SU-DHL-6 (cell line): Measurements from ENCODE around the gene CHRND.

Experiments
- H2AFZ ChIP-seq: fragments of 200-600 bp; sonication (generic); 2 replicates; pipeline ENCODE4 v1.6.1; 2014; ENCODE audit warnings: low read depth, mild to moderate bottlenecking, moderate library complexity, mixed read lengths, antibody characterized with exemption, low read length; ENCODE audit not compliant: severe bottlenecking
- H3F3A ChIP-seq: fragments of 200-600 bp; shearing (Covaris generic); 2 replicates; pipeline ENCODE4 v1.6.0; 2016; ENCODE audit warnings: antibody characterized with exemption, mild to moderate bottlenecking; ENCODE audit not compliant: insufficient read depth
- H3K27ac ChIP-seq: fragments of 200-600 bp; sonication (generic); 2 replicates; pipeline ENCODE4 v1.5.1; 2016; ENCODE audit warnings: low read depth, mild to moderate bottlenecking, low read length, moderate library complexity, mixed read lengths
- H3K27me3 ChIP-seq: fragments of 200-600 bp; sonication (generic), shearing (Covaris generic); 2 replicates; pipeline ENCODE4 v1.6.0; 2014; ENCODE audit warnings: mild to moderate bottlenecking, low read length
- H3K36me3 ChIP-seq: fragments of 200-600 bp; sonication (generic); 2 replicates; pipeline ENCODE4 v1.6.1; 2014; ENCODE audit warnings: mild to moderate bottlenecking, low read length, mixed read lengths
- H3K4me2 ChIP-seq: fragments of 300-600, 200-600 bp; shearing (Covaris generic), sonication (generic); 2 replicates; pipeline ENCODE4 v1.6.0; 2014; ENCODE audit warnings: low read length, low read depth, mild to moderate bottlenecking; ENCODE audit not compliant: poor library complexity, severe bottlenecking
- H3K4me3 ChIP-seq: fragments of 200-600 bp; sonication (generic); 2 replicates; pipeline ENCODE4 v1.5.1; 2014; ENCODE audit warnings: antibody characterized with exemption, low read length, mild to moderate bottlenecking, mixed read lengths; ENCODE audit not compliant: insufficient read depth, poor library complexity, severe bottlenecking
- H3K79me2 ChIP-seq: fragments of 200-600 bp; sonication (generic); 2 replicates; pipeline ENCODE4 v1.6.1; 2014; ENCODE audit warnings: mild to moderate bottlenecking, low read length, moderate library complexity; ENCODE audit not compliant: insufficient read depth
- H3K9ac ChIP-seq: fragments of 200-600 bp; sonication (generic); 2 replicates; pipeline ENCODE4 v1.7.0; 2014; ENCODE audit warnings: mild to moderate bottlenecking, low read length
- H3K9me2 ChIP-seq: fragments of 200-600 bp; sonication (generic); replicated peaks from 2 replicates; pipeline ENCODE4 v1.6.1; 2014; ENCODE audit warnings: low read length; ENCODE audit not compliant: insufficient read depth
- H3K9me3 ChIP-seq: fragments of 200-600 bp; sonication (generic); 2 replicates; pipeline ENCODE4 v1.6.1; 2014; ENCODE audit warnings: low read length, mixed read lengths; ENCODE audit not compliant: insufficient read depth
- H4K20me1 ChIP-seq: fragments of 200-600 bp; sonication (generic); 2 replicates; pipeline ENCODE4 v1.6.1; 2014; ENCODE audit warnings: low read depth, mild to moderate bottlenecking, antibody characterized with exemption, low read length, moderate library complexity, mixed read lengths
- CTCF ChIP-seq: fragments of 200-600 bp; sonication (generic); IDR thresholded peaks from one replicate; pipeline ENCODE4 v1.5.1; 2017; ENCODE audit warnings: antibody characterized with exemption, mild to moderate bottlenecking, low read length, moderate library complexity; ENCODE audit not compliant: insufficient read depth, poor library complexity, severe bottlenecking
- EZH2phosphoT487 ChIP-seq: fragments of 200-600 bp; sonication (generic), shearing (Covaris generic); conservative IDR thresholded peaks from 2 replicates; pipeline ENCODE4 v1.6.1; 2018; ENCODE audit warnings: mild to moderate bottlenecking, antibody characterized with exemption, low read length, moderate library complexity, mixed read lengths

CHRND gene

GRCh38 chr2:232549655-232550353, 23.8 kb downstream of the CHRND start:
- H4K20me1 ChIP-seq = no peaks in the 10 kb centered on the region; the same call in 1 of the 2 replicates
- no peaks in the 10 kb centered on the region for H3K9me3 ChIP-seq
- TF ChIP-seq EZH2phosphoT487 = no peak
- no peak for TF ChIP-seq CTCF
- H3K27ac ChIP-seq = peak overlapping the region; percentile 83
- no peaks in the 10 kb centered on the region for H3K36me3 ChIP-seq
- H3K27me3 ChIP-seq = no peaks in the 10 kb centered on the region
- H3K4me3 ChIP-seq = peak overlapping the region; percentile 88
- peak overlapping the region; percentile 83 for H2AFZ ChIP-seq
- H3K79me2 ChIP-seq = peaks cover 71% of the 10 kb centered on the region
- H3K9me2 ChIP-seq = no peaks in the 10 kb centered on the region
- peak overlapping the region; percentile 93 for H3K9ac ChIP-seq
- H3K4me2 ChIP-seq = peak overlapping the region; percentile 80
- H3F3A ChIP-seq = no peaks in the 10 kb centered on the region

GRCh38 chr2:232550354-232551249, 24.6 kb downstream of the CHRND start, which contains the start of the genes EIF4E2 and TIGD1:
EIF4E2 (plus strand) TSS chr2:232550689; CDS start chr2:232550725, 36 bp downstream.
TIGD1 (minus strand) TSS chr2:232550557; CDS start chr2:232549882, 675 bp downstream.
- Histone ChIP-seq H2AFZ (peak within 1 kb of the TSS; percentile 83), H3K36me3 (no peaks in the 10 kb centered on the region), H3K4me2 (peak within 1 kb of the TSS; percentile 80), H3K27ac (peak within 1 kb of the TSS; percentile 83), H3K4me3 (peak within 1 kb of the TSS; percentile 88), H3K79me2 (peaks cover 79% of the 10 kb centered on the region), H3K9me3 (no peaks in the 10 kb centered on the region), H4K20me1 (no peaks in the 10 kb centered on the region; the same call in 1 of the 2 replicates), H3F3A (no peaks in the 10 kb centered on the region), H3K27me3 (no peaks in the 10 kb centered on the region), H3K9me2 (no peaks in the 10 kb centered on the region), H3K9ac (peak within 1 kb of the TSS; percentile 93)
- TF ChIP-seq CTCF = no peak
- TF ChIP-seq EZH2phosphoT487 = no peak

DNA sequence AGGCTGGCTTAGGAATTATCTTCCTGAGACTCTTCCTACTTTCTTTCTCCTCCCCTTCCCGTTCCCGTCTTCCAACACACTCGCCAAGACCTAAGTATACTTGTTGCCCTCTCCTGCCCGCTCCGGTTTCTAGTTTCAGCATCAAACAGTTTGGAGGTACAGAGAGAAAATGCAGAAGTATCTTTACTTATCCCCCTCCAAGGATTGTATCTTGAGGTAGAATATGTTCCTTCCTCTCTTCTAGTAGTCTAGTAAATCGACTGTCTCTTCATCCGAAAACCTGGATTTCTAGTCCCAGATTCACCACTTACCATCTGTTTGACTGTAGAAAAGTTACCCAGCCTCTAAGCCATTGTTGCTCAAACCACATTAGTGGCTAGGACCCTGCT, 25.3 kb downstream of the CHRND start:
- no peak for TF ChIP-seq CTCF
- no peak for TF ChIP-seq EZH2phosphoT487
- Histone ChIP-seq H3K27me3 (no peaks in the 10 kb centered on the region), H3F3A (no peaks in the 10 kb centered on the region), H3K9me3 (no peaks in the 10 kb centered on the region), H3K4me3 (peak overlapping the region; percentile 88), H3K9ac (peak overlapping the region; percentile 93), H3K27ac (peak overlapping the region; percentile 83), H3K9me2 (no peaks in the 10 kb centered on the region), H3K79me2 (peaks cover 82% of the 10 kb centered on the region), H3K36me3 (no peaks in the 10 kb centered on the region), H3K4me2 (peak overlapping the region; percentile 80), H4K20me1 (no peaks in the 10 kb centered on the region; the same call in 1 of the 2 replicates), H2AFZ (no peak overlapping the region)
